Gastroesophageal sphincter (tissue), 4 donors: ENCODE data around the gene FAM13A. TPM values are rescaled to one million over a fixed set of nuclear protein-coding genes. Genes with fewer than 3 reads are reported as not detected.
"Not testable (repeated sequence)": the region's sequence is repeated elsewhere in the genome, so short reads cannot be mapped to it uniquely, and the experiment has no call there.

Experiments used
- ATAC-seq: fragments of 150-250 bp; one replicate; pipeline ENCODE4 v1.9.1; 2016; ENCODE audit warnings: mild to moderate bottlenecking, moderate library complexity
- H3K27ac ChIP-seq, 4 donors: fragments of 200-600 bp; sonication (generic) in 3 of 4; 1 replicate in 3 of 4; 2 replicates in 1 of 4; pipeline ENCODE4 v1.5.1; 2016 to 2019
- H3K27me3 ChIP-seq: fragments of 200-600 bp; sonication (generic); one replicate; pipeline ENCODE4 v1.5.1; 2019
- H3K36me3 ChIP-seq, 2 donors: fragments of 200-600 bp; sonication (generic); one replicate each; pipeline ENCODE4 v1.5.1; 2019; ENCODE audit warnings: control low read depth in 1 of 2
- H3K4me1 ChIP-seq, 3 donors: fragments of 200-600 bp; sonication (generic); 1 replicate in 2 of 3; 2 replicates in 1 of 3; pipeline ENCODE4 v1.5.1; 2016 to 2019; ENCODE audit warnings: control low read depth in 2 of 3
- H3K4me3 ChIP-seq, 2 donors: fragments of 200-600 bp; sonication (generic); one replicate each; pipeline ENCODE4 v1.5.1; 2019; ENCODE audit warnings: mild to moderate bottlenecking in 1 of 2, moderate library complexity in 1 of 2
- H3K9me3 ChIP-seq, 3 donors: fragments of 200-600 bp; sonication (generic); one replicate each; pipeline ENCODE4 v1.5.1; 2017 to 2019; ENCODE audit warnings: control low read depth in 2 of 3
- CTCF ChIP-seq, 4 experiments: fragments of 200-600 bp in 2 of 4; fragments of 450-650 bp in 2 of 4; sonication (generic) in 1 of 4; IDR thresholded peaks; one replicate each; pipeline ENCODE4 v1.5.1; 2017 to 2019; ENCODE audit warnings: antibody characterized with exemption in 4 of 4, mild to moderate bottlenecking in 2 of 4, moderate library complexity in 2 of 4
- EP300 ChIP-seq: sonication (generic); formaldehyde crosslinking; IDR thresholded peaks from one replicate; pipeline ENCODE4 v1.6.1; 2017; ENCODE audit warnings: antibody characterized with exemption, mild to moderate bottlenecking
- POLR2A ChIP-seq, 2 donors: fragments of 450-650 bp; IDR thresholded peaks; one replicate each; pipeline ENCODE4 v1.6.1; 2017; ENCODE audit warnings: antibody characterized with exemption in 2 of 2, mild to moderate bottlenecking in 2 of 2, moderate library complexity in 1 of 2
- POLR2AphosphoS5 ChIP-seq: sonication (generic); formaldehyde crosslinking; IDR thresholded peaks from one replicate; pipeline ENCODE4 v1.6.1; 2017; ENCODE audit warnings: antibody characterized with exemption
- WGBS, 2 donors: methylation state at CpG; one replicate each; pipeline ENCODE4 v1.1.5; 2018; ENCODE audit warnings: low coverage in 1 of 2; 5-methylcytosine and 5-hydroxymethylcytosine counted together
- total RNA-seq, 4 donors: library from RNA; depleted of rRNA; stranded (reverse); fragments of >200 nt; gene quantifications; one replicate each; pipeline ENCODE4 v1.1.0, GENCODE V29; 2016

Gene FAM13A
- total RNA-seq, 4 donors from 2014 or later = 22.8 to 46.9 (median 35.2) TPM

DNA sequence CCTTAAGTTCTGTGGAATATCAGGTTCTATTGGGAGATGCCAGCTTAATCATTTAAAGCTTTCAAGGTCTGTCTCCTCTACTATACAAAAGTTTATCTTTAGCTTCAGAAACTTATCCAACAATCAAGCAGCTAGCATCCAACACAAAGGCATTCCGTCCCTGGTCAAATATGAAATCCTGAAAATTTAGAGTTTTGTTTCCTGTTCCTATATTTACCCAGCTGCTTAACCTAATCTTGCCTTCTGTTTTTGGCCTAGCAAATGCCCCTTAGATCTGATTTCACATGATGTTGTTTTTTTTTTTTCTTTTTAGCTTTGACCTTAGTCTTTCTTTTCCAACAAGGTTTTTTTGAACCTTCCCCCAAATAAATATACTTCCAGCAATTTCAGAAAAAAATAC is 33.8 kb downstream of the FAM13A start:
- TF ChIP-seq CTCF (IDR thresholded peaks at IDR 0.05) (no peak), POLR2A (IDR thresholded peaks at IDR 0.05) (no peak), POLR2AphosphoS5 (no peak), EP300 (no peak)
- no peak overlapping the region for H3K27ac ChIP-seq
- no peak for ATAC-seq
- no peaks in the 10 kb centered on the region for H3K9me3 ChIP-seq
- H3K4me3 ChIP-seq = no peak overlapping the region
- 88 to 100% methylated on average over 1 of the region's 1 CpG for WGBS, 2 donors
- H3K27me3 ChIP-seq = no peaks in the 10 kb centered on the region
- peaks cover 0 to 14% (median 0%) of the 10 kb centered on the region in 3 donors for H3K4me1 ChIP-seq
- peaks cover 0 to 13% of the 10 kb centered on the region in 2 donors for H3K36me3 ChIP-seq

GRCh38 chr4:89022426-89023128 is 34.4 kb downstream of the FAM13A start:
- no peak for TF ChIP-seq EP300
- TF ChIP-seq POLR2AphosphoS5 = no peak
- no peak for TF ChIP-seq CTCF (IDR thresholded peaks at IDR 0.05)
- no peak for TF ChIP-seq POLR2A (IDR thresholded peaks at IDR 0.05)
- peaks cover 0 to 18% of the 10 kb centered on the region in 2 donors for H3K36me3 ChIP-seq
- no peaks in the 10 kb centered on the region for H3K27me3 ChIP-seq
- ATAC-seq = no peak
- no peak overlapping the region for H3K4me3 ChIP-seq
- H3K27ac ChIP-seq = no peak overlapping the region
- H3K9me3 ChIP-seq = no peaks in the 10 kb centered on the region
- WGBS, 2 donors = 69 to 85% methylated on average over 5 to 6 of the region's 7 CpGs
- H3K4me1 ChIP-seq = peaks cover 0 to 14% (median 0%) of the 10 kb centered on the region in 3 donors

DNA sequence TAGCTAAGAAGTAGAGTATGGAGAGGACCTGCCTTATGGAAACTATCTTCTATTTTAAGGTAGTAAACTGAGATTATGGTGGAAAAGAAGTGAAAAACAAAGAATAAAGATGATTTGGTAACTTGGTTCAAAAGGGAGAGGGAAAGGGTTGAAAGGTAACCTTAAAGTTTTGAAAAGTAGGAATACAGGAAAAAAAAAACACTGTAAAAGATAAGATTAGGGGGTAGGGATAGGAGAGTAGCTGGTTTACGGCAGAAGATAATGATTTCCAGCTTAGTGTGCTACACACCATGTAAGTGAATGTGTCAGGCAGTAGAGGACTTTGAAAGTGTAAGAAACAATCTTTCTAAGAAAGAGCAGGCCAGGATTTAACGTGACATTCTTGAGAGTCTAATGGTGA is 35.3 kb downstream of the FAM13A start:
- H3K27me3 ChIP-seq = no peaks in the 10 kb centered on the region
- H3K4me1 ChIP-seq = peaks cover 0 to 14% (median 0%) of the 10 kb centered on the region in 3 donors
- H3K27ac ChIP-seq = no peak overlapping the region
- 66 to 73% methylated on average over 2 of the region's 2 CpGs for WGBS, 2 donors
- H3K36me3 ChIP-seq = peaks cover 0 to 24% of the 10 kb centered on the region in 2 donors
- H3K4me3 ChIP-seq = no peak overlapping the region
- no peaks in the 10 kb centered on the region for H3K9me3 ChIP-seq
- no peak for ATAC-seq
- TF ChIP-seq POLR2AphosphoS5 (no peak), POLR2A (IDR thresholded peaks at IDR 0.05) (no peak), CTCF (IDR thresholded peaks at IDR 0.05) (no peak), EP300 (no peak)

- Histone ChIP-seq H3K4me3 (no peak overlapping the region), H3K4me1 (peaks cover 0 to 14% (median 0%) of the 10 kb centered on the region in 3 donors), H3K27me3 (no peaks in the 10 kb centered on the region), H3K9me3 (no peaks in the 10 kb centered on the region), H3K36me3 (peaks cover 0 to 28% of the 10 kb centered on the region in 2 donors), H3K27ac (no peak overlapping the region)
- ATAC-seq = no peak
- WGBS, 2 donors = 86 to 100% methylated on average over 1 of the region's 1 CpG
- TF ChIP-seq EP300 (no peak), POLR2AphosphoS5 (no peak), POLR2A (IDR thresholded peaks at IDR 0.05) (no peak), CTCF (IDR thresholded peaks at IDR 0.05) (no peak)
Observed at GRCh38 chr4:89021062-89021461, 35.9 kb downstream of the FAM13A start.

DNA sequence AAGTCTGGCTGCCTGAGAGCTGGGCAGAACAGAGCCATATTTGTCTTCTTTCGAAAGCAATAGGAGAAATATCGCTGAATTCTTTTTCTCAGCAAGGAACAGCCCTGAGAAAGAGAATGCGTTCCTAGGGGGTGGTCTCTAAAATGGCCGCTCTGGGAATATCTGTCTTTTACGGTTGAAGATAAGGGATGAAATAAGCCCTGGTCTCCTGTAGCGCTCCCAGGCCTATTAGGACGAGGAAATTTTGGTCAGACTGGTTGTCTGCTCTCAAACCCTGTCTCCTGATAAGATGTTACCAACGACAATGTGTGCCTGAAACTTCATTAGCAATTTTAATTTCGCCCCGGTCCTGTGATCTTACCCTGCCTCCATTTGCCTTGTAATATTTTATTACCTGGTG is 42.1 kb downstream of the FAM13A start:
- H3K27ac ChIP-seq, H3K4me1 ChIP-seq, ATAC-seq, H3K27me3 ChIP-seq, H3K9me3 ChIP-seq, H3K4me3 ChIP-seq: not testable (repeated sequence)
- WGBS, 2 donors = 87 to 95% methylated on average over 9 of the region's 10 CpGs
- H3K36me3 ChIP-seq = peaks cover 0 to 47% of the 10 kb centered on the region in 2 donors
